AG10803 (cell line): ENCODE measurements around the gene VCY1B.
"Not testable (repeated sequence)": the region's sequence is repeated elsewhere in the genome, so short reads cannot be mapped to it uniquely, and the experiment has no call there.

Experiments used
- DNase-seq: peaks from one replicate; pipeline ENCODE4 v3.0.0; 2010; ENCODE audit warnings: low read depth
- H3K4me3 ChIP-seq: 2 replicates; pipeline ENCODE4 v1.5.1; 2011; ENCODE audit warnings: mild to moderate bottlenecking, low read length, control low read depth
- TF ChIP-seq, protein P1 (sequence below): conservative IDR thresholded peaks from 2 replicates; pipeline ENCODE4 v1.5.1; 2011; ENCODE audit warnings: mild to moderate bottlenecking, low read length, control low read depth, inconsistent platforms

VCY1B gene

DNA sequence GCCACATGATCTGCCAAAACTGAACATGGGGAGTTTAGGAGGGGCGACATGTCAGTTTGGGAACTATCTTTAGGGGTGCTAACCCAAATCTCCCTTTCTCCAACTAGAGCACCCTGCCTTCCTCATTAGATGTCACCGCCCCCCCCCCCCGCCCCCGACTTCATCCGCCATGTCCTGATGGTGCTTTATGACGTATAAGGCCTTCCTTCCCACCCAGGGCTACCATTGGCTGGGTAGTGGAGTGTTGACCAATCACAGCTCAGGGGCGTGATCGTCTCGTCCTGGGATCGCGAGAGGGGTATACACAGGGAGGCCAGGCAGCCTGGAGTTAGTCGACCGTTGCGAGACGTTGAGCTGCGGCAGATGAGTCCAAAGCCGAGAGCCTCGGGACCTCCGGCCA lies at the start of gene VCY1B:
Gene VCY1B, plus strand, starts transcription at position 301 of the 400 bp plus-strand sequence. Its CDS starts 63 bp downstream, at position 364.
- H3K4me3 ChIP-seq, DNase-seq: not testable (repeated sequence)

DNA sequence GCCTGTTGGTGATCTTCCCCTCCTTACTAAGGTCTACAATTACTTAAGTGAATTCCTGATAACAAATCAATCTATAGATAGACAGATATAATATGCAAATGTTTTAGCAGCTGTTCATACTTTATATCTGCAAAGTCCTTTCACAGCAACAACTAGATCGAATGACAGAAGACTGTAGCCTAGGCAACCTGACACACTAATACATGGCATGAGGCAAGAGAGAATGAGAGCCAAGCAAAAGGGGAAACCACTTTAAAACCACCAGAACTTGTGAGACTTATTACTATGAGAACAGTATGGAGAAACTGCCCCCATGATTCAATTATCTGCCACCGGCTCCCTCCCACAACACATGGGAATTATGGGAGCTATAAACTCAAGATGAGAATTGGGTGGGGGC lies 44.1 kb upstream of the VCY1B start:
- not testable (repeated sequence) for H3K4me3 ChIP-seq, DNase-seq

DNA sequence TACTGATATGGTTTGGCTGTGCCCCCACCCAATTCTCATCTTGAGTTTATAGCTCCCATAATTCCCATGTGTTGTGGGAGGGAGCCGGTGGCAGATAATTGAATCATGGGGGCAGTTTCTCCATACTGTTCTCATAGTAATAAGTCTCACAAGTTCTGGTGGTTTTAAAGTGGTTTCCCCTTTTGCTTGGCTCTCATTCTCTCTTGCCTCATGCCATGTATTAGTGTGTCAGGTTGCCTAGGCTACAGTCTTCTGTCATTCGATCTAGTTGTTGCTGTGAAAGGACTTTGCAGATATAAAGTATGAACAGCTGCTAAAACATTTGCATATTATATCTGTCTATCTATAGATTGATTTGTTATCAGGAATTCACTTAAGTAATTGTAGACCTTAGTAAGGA lies 25.6 kb upstream of the VCY1B start:
- not testable (repeated sequence) for H3K4me3 ChIP-seq, DNase-seq

DNA sequence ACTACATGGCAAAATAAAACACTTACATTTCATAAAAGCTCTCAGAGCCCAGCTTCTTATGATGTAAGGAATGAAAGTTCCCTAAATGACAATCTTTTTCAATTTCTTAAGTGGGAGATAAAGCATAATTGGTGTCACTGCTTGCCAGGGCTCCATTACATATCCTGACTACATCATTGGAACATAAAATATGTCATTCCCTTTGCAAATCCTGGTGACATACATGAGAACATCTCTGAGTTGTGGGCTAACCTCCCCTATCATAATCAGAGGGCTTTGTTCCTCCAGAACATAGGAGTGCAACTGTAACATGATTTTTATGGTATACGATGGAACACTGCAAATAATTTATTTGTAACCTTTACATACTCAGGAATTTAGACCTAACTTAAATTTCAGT lies 29.9 kb downstream of the VCY1B start:
- DNase-seq, result no peak
- no peak overlapping the region for H3K4me3 ChIP-seq
- TF ChIP-seq, protein P1, sequence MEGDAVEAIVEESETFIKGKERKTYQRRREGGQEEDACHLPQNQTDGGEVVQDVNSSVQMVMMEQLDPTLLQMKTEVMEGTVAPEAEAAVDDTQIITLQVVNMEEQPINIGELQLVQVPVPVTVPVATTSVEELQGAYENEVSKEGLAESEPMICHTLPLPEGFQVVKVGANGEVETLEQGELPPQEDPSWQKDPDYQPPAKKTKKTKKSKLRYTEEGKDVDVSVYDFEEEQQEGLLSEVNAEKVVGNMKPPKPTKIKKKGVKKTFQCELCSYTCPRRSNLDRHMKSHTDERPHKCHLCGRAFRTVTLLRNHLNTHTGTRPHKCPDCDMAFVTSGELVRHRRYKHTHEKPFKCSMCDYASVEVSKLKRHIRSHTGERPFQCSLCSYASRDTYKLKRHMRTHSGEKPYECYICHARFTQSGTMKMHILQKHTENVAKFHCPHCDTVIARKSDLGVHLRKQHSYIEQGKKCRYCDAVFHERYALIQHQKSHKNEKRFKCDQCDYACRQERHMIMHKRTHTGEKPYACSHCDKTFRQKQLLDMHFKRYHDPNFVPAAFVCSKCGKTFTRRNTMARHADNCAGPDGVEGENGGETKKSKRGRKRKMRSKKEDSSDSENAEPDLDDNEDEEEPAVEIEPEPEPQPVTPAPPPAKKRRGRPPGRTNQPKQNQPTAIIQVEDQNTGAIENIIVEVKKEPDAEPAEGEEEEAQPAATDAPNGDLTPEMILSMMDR, result no peak
